ENCODE results near the gene DSG4.

Gene DSG4

DNA sequence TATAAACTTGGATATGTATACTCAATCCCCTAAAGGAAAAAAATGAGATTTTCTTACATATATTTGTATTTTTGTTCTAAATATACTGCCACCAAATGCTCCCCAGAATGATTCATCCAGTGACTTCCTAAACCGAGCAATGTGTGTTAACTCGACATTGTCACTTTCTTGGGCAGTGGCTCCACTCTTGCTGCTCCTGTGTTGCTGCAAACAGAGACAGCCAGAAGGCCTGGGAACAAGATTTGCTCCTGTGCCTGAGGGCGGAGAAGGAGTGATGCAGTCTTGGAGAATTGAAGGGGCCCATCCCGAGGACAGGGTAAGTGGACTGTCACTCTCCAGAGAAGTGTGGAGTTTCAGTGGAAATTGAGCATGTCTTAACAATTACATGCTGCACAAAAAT lies 32.7 kb downstream of the DSG4 start:
- no peak for DNase-seq

DNA sequence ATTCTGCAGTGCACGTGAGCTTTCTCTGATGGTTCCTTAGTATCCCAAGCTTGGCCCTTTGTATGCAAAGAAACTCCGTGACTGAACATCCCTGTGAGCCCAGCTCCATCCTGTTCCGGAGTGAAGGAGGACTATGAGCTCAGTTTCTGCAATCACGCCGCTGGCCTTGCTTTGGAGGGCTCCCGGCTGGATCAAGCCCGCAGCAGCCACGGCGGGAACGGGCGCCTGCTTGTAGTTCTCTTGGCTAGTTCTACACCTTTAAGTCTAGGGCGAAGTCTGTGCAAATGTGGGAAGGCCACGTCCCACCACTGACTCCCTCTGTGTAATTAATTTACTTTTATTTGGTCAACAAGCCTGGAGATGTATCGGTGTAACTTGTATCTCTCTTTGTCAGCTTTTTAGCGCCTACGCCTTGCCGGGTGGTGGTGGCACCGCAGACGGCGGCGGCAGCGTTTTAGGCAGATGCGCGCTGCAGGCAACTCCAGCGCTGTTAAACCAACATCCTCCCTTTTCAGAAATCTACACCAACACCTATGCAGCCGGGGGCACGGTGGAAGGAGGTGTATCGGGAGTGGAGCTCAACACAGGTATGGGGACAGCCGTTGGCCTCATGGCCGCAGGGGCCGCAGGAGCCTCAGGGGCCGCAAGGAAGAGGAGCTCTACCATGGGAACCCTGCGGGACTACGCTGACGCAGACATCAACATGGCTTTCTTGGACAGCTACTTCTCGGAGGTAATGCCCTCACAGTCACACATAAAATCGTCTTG lies 34.3 kb downstream of the DSG4 start:
- no peak for DNase-seq

DNA sequence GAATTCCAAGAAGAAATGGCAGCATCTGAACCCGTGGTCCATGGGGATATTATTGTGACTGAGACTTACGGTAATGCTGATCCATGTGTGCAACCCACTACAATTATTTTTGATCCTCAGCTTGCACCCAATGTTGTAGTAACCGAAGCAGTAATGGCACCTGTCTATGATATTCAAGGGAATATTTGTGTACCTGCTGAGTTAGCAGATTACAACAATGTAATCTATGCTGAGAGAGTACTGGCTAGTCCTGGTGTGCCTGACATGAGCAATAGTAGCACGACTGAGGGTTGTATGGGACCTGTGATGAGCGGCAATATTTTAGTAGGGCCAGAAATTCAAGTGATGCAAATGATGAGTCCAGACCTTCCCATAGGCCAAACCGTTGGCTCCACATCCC lies 36.6 kb downstream of the DSG4 start:
- no peak for DNase-seq

DNA sequence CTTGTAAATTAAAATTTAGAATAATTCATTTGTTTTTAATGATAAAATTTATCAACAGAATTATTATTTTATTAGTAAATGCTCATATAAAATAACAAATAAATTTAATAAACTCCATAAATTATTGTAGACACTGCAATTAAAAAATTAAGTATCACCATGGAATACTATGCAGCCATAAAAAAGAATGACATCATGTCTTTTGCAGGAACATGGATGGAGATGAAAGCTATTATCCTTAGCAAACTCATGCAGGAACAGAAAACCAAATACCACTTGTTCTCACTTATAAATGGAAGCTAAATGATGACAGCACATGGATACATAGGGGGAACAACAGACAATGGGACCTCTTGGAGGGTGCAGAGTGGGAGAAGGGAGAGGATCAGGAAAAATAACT lies 41.3 kb downstream of the DSG4 start:
- no peak for DNase-seq

DNA sequence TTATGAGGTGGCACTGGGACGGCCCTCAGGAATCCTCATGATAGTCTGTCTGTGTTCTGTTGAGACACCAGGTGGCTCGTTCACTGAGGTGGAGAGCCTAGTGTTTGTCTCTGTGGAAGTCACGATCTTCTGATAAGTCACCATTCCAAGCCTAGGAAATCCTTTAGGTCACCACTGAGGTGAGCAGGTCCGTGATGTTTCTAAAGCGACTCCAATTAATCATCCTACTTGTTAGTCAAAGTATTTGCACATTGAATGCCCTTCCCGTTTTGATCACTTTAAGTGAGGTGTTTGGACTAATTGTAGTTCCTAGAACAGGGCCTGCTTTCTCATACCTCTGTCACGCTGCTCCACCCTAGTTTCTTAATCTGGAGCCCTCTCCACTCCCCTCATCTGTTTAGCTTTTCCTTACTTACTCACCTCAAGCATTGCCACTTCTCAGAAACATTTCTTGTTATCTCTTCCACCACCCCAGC lies 42.9 kb downstream of the DSG4 start:
- DNase-seq = no peak

DNA sequence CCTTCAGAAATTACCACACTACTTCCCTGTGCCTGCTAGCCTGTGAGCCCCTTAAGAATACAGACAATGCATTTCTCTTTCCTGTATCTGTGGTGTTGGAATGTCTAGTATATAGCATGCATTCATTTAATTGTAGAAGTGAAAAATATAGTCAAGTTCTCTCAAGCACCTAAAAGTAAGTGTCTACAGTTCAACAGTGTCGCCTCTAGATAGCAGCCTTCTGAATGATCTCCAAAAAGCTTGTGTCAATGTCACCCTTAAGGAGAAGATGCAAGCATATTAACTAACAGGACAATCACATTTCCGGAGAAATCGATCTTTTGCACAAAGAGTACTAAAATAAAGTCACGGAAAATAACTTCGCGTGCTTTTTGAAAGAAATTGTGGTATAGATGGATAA lies 43.5 kb downstream of the DSG4 start:
- DNase-seq = no peak

DNA sequence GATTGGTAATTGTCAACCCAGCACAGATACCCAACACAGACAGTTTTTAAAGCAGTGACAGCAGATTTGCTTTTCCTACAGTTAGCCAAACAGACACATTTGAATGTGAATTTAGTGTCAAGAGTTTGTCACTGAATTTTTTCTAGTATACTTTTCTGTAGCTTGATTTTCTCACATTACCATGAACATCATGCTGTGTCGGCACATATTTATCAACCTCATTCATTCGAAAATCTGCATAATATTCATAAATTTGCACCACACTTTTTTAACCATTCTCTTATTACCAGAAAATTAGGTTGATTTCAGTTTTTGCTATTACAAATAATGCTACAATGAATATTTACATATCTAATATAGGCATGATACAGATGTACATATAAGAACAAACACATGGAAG lies 43.9 kb downstream of the DSG4 start:
- no peak for DNase-seq

DNA sequence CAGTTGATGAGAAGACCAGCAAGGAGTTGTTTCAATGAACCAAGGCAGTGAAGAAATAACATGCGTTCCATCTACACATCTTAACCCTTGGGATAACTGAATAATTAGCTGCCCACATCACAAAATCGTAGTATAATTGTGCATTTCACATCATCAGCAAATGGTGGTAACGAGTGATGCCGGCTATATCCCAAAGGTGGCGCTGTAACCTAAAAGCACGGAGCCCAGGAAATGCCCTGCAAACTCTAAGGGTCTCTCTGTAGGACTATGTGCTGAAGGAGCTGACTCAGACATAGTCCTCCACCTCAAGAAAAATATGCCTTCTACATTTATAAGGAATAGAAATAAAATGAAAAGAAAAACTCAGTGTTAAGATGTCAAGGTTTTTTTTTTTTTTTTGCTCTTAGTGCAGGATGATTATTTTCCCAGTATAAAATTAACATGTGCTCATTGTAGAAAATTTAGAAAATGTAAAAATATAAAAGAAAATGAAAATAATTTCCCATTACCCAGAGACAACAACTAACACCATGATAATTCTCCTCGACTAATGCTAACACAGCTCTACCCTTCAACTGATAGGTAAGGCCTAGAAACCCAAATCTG lies 47.9 kb downstream of the DSG4 start:
- DNase-seq = no peak

DNA sequence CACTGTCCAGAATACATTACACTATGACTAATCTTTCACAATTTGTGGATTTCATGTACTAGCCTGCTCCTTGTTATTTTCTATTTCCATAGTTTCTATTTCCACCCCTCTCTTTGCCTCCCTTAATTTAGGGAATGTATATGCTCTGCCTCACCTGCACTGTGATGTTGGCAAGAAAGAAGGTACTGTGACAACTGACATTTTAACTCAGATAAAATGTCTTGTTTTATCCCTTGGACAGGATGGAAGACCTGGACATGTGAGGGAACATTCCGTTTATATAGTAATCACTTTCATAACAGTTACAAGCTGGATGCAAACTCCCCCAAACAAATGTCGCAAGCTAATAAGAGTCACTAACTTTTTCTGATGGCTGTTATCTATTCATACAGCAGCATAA lies 49.4 kb downstream of the DSG4 start:
- no peak for DNase-seq

DNA sequence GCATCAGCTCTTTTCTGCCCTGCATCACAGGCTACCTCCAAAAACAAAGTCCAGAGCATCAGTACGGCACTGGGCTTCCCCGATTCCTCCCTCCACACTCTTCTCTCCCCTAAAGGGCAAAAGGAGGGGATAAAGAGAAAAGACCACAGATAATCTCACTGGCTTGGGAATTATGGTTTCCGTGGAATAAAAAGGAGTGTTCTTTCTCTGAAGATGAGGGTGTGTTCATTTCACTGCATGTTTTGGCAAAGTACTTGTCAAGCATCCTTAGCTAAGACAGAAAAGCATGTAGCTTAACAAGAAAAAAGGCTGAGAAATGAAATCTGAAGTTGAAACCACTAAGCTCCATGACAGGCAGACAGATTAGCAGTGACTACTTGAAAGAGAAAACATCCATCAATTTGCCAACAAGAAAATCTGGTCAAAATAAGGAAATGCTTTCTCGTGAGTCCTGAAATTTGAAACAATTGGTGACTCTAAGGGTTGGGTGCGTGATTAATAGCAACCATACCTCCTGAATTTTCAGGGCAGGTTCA lies 50.4 kb downstream of the DSG4 start:
- DNase-seq = no peak

DNA sequence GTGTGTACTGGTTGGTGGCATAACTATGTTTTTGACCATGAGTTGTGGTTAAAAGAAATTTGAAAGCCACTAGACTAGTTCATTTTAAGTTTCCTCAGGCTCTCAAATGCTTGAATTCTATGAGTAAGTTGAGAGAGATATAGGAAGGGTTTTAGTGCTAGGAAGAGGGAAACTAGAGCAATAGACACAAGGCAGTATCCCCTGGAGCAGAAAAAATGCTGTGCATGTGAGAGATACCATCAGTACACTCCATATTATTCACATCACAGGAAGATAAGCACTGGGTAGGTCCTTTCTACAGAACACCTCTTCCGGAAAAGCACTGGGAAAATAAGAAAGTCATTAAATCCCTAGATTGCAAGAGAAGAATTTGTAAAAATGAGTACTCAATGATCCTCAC lies 51.6 kb downstream of the DSG4 start:
- no peak for DNase-seq

DNA sequence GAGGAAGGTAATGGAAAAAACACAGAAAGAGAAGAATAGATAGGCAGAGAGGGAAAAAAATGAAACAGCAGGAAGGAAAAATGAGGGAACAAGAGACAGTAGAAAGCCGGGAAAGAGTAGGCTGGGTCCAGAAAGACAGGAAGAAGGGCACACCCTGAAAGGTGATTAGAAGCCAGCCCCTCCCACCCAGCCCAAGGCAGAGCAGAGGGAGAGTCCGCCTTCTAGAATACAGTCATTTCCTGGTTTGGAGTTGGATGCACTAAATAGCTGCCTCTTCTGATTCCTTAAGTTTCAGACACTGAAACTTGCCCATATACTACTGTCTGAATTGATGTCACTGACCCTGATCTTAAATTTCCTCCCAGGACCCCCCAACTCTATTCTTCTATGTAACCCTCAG lies 53.0 kb downstream of the DSG4 start:
- DNase-seq = no peak

DNA sequence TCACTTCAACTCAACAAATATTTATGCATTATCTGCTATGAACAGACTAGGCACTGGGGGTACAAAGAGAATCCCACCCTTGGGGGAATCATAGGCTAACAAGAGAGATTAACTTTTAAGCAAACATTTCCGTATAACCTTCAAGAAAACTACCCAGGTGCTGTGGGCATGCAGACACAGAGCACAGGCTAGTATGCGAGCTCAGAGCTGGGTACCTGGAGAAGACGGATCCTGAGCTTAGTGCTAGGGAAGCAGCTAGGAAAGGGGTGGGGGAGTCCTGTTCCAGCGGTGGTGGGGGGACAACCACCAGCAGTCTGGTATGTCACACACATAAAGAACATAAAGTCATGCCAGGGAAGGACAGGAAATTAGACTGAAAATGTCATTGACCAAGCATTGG lies 53.5 kb downstream of the DSG4 start:
- no peak for DNase-seq

DNA sequence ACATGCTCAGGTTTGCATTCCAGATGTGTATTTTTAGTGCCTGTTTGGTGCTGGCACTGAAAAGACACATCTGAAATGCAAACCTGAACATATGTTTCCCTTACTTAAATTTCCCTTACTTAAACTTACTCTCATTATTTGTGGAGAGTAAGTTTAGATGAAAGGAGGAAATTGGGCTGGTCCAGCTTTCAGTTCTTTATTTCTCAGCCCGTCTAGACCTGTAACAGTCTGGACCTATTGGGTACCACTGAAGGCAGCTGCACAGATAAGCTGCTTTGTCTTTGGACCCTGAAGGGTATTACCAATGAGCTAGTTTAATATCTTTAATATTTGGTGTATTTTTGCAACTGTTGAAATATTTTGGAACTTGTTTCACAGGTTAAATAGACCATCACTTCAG lies 54.0 kb downstream of the DSG4 start:
- DNase-seq = no peak

DNA sequence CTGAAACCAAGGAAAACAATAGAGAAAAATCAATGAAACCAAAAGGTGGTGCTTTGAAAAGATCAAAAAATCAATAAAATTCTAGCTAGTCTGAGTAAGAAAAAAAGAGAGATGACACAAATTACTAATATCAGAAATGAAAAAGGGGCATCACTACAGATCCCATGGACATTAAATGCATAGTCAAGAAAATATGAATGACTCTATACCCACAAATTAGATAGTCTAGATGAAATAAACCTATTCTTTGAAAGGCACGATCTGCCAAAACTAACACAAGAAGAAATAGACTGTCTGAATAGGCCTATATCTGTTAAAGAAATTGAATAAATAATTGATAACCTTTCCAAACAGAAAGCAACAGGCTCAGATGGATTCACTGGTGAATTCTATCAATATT lies 55.7 kb downstream of the DSG4 start:
- DNase-seq = no peak

DNA sequence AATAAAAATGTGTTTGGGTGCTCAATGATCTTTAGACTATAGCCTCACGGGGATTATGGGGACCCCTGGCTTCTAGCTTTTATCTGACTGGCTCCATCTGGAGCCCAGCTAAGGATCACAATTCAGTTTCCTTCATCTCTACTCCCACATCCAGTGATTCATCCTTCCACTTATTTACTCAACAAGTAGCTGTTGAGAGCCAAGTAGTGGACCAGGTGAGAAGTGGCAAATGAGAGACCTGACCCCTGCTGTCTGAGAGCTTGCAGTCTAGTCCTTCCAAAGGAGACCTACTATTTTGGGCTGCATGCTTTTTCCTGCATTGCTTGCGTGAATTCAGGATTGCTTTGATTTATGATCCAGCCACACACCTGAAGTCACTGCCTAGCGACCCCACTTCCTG lies 60.2 kb downstream of the DSG4 start:
- no peak for DNase-seq

DNA sequence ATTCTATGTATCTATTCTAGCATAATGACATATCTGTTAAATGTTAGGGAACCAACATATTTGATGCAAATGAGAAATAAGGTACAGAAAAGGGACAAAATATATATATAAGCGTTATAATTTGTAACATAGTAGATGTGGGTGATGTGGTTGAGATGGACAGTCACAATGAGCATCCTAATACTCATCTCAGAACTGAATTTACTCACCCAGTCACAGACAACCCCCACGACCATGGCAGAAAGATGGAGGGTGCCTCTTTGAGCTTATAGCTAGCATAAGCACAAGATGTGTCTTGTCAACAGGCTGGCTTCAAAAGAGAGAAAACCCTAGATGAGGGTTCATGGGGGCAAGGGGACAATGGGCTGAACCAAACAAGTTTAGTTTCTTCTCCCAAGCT lies 61.8 kb downstream of the DSG4 start:
- DNase-seq = no peak

DNA sequence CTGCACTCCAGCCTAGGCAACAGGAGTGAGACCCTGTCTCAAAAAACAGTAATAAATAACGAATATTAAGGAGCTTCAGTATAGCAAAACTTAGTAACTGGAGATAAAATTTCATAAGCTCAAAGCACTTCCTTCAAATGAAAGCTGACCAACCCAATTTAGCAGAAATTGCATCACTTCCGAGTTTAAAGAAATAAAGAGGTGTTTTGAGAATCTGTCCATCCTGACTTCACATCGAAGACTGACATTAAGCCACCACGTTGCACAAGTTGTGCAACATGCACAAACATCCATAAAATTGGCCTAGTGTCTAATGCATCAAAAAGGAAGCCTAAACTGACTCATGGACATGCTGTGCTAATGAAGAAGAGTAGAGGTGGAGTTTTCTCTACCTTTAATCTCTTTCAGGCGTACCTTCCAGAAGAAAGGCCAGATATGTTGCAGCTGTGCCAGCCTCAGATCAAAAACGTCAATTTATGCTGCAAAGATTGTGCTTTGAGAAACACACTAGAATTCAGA lies 63.3 kb downstream of the DSG4 start:
- no peak for DNase-seq

DNA sequence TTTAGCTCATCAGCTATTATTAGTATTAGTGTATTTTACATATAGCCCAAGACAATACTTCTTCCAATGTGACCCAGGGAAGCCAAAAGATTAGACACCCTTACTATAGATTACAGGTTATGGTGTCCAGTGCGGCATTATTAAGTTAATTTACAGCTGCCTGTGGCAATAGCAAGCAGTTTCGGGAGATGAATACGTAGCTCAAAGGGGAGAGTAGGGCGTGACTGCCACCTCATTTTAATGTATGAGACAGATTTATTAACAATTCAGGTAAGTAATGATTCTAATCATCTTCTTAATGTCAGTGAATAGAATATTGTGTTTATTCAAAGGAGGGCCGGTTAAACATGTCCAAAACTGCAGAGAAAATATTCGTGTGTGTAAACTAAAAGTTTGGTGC lies 64.2 kb downstream of the DSG4 start:
- DNase-seq = no peak

DNA sequence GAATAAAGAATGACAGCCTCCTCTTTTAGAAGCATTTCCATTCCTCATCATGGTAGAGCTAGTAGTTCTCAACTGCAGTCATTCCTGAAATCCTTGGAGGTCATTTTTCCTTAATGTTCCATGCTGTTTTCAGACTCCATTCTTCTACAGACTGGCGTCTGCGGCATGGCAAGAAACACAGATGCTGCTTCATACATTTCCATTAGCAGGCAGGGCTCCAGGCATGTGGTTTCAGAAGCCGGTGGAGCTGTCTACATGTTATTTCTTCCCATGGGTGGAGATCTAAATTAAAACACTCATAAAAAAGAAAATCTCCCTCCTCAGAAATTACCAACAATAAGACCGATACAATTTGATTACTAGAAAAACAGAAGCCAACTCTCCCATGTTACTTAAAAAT lies 64.9 kb downstream of the DSG4 start:
- DNase-seq = no peak

DNA sequence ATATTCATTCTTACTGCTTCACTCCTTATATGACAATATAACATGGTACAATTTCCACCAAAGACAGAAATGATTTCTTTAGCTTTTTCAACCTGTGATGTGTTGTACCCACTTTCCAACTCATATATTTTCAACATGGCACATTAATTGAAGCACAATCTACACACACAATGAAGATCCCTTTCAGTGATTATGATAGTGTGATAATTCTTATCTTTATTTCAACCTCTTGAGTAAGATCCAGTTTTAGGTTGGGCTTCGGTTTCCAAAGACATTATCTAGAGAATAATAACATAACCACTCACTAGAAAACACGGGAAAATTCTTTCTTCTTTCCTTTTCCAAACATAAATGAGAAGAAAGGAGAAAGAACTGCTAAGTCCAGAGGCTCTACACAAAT lies 67.6 kb downstream of the DSG4 start:
- DNase-seq = no peak

DNA sequence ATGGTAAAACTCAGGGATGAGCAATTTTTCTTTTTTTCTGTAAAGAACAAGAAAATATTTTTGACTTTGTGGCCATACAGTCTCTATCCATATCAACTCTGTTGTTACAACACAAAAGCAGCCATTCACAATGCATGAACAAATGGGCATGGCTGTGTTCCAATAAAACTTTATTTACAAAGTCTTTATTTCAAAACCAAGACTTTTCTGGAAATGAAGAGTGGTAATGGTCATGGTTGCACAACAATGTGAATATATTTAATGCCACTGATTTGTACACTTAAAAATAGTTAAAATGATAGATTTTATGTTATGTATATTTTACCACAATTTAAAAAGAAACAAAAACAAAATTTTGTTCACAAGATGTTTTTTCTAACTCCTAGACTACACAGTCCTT lies 69.3 kb downstream of the DSG4 start:
- no peak for DNase-seq

DNA sequence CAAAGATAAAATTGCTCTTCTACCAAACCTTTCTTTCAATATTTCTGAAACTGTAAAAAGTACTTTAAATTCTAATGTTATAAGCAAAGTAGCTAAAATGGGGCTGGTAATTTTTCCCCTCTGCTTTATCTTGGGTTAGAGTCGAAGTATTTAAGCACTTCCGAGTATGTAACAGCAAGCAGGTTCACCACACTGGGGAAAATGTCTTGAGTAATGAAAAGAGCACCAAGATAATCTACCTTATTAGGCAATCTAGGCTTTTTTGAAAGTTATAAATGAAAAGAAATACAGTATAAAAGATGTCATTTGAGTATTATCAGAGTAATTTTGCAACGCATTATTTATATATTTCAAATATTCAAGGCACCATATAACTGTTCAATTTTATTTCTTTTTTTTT lies 70.3 kb downstream of the DSG4 start:
- no peak for DNase-seq

DNA sequence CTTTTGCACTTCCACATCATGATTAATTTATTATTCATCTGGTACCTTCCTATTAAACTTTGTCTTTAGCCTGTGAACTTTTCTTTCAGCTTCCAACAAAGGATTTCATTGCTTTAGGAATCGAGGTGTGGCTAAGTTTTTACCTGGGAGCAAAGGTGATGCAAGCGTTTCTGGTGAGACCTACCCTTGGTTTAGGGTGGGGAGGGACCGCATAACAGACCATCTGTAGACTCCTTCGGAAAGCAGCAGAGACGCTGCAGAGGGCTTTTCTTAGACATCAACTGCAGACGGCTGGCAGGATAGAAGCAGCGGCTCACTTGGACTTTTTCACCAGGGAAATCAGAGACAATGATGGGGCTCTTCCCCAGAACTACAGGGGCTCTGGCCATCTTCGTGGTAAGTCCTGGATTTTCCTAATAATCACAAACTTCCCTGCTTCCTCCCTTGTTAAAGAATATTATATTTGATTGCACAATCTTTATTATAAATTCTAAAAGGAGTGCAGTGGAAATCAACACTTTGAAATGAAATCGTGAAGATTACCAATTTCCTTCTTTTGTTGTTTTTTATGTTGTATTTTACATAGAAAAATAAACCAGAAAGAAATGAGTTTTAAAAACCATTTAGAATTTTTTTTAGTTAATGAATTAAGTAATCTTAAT lies 71.1 kb downstream of the DSG4 start, which contains the start of gene DSG3:
TSS of gene DSG3 (plus strand) at position 212 of the 662 bp plus-strand sequence. CDS start at position 349, 137 bp downstream.
- DNase-seq = no peak

Data from NCI-H187 (cell line).